HEK293 (cell line): Measurements from ENCODE around the gene KCNMB1.

Source experiments
- CTCF ChIA-PET: fragments of 350-600 bp; formaldehyde crosslinking; extraction: SDS; loops from one replicate; lab custom pipeline; 2021; ENCODE audit warnings: antibody characterized with exemption; lab: Yijun Ruan, JAX
- POLR2A ChIA-PET: fragments of 300-600 bp; formaldehyde crosslinking; extraction: SDS; loops from one replicate; lab custom pipeline; 2020; ENCODE audit warnings: antibody characterized with exemption, inconsistent platforms; lab: Yijun Ruan, JAX
- H3K27ac ChIP-seq: fragments of 200-500 bp; sonication (Bioruptor generic); 2 replicates; pipeline ENCODE4 v1.5.1; 2014; ENCODE audit warnings: low read depth, low read length, control low read depth, inconsistent platforms; ENCODE audit errors: extremely low read depth
- H3K36me3 ChIP-seq, 2 experiments: fragments of 200-500 bp in 1 of 2; sonication (Bioruptor generic) in 1 of 2; 1 replicate in 1 of 2; 2 replicates in 1 of 2; pipeline ENCODE4 v1.5.1; 2014 to 2017; ENCODE audit warnings: inconsistent platforms in 2 of 2, low read length in 2 of 2; ENCODE audit not compliant: control insufficient read depth in 2 of 2, insufficient read depth in 1 of 2
- H3K4me1 ChIP-seq: fragments of 200-500 bp; sonication (Bioruptor generic); 2 replicates; pipeline ENCODE4 v1.5.1; 2014; ENCODE audit warnings: mild to moderate bottlenecking, low read length, inconsistent platforms; ENCODE audit not compliant: control insufficient read depth, insufficient read depth
- H3K4me3 ChIP-seq: 2 replicates; pipeline ENCODE4 v1.5.1; 2011; ENCODE audit warnings: low read depth, mild to moderate bottlenecking, control low read depth, low read length, moderate library complexity
- H3K9me3 ChIP-seq: fragments of 200-500 bp; sonication (Bioruptor generic); 2 replicates; pipeline ENCODE4 v1.5.1; 2014; ENCODE audit warnings: low read depth, low read length, inconsistent platforms; ENCODE audit not compliant: control insufficient read depth, insufficient read depth
- EGR2 ChIP-seq: fragments of 450-650 bp; formaldehyde crosslinking; IDR thresholded peaks from 2 replicates; pipeline ENCODE4 v1.5.1; 2016; ENCODE audit warnings: low read depth, missing biosample characterization, missing genetic modification characterization
- KLF10 ChIP-seq: fragments of 450-650 bp; IDR thresholded peaks from 2 replicates; pipeline ENCODE4 v1.5.1; 2018; ENCODE audit warnings: missing biosample characterization, mild to moderate bottlenecking, missing genetic modification characterization
- KLF16 ChIP-seq: fragments of 450-650 bp; formaldehyde crosslinking; IDR thresholded peaks from 2 replicates; pipeline ENCODE4 v1.5.1; 2017; ENCODE audit warnings: missing biosample characterization, missing genetic modification characterization
- KLF8 ChIP-seq: fragments of 450-650 bp; formaldehyde crosslinking; IDR thresholded peaks from 2 replicates; pipeline ENCODE4 v1.5.1; 2016; ENCODE audit warnings: missing biosample characterization, missing genetic modification characterization
- YY1 ChIP-seq: fragments of 450-650 bp; formaldehyde crosslinking; IDR thresholded peaks from 2 replicates; pipeline ENCODE4 v1.5.1; 2018; ENCODE audit warnings: missing biosample characterization, missing genetic modification characterization
- ZFHX2 ChIP-seq: fragments of 450-650 bp; formaldehyde crosslinking; conservative IDR thresholded peaks from 2 replicates; pipeline ENCODE4 v1.5.1; 2016; ENCODE audit warnings: missing biosample characterization, missing genetic modification characterization
- ZNF555 ChIP-seq: fragments of 450-650 bp; formaldehyde crosslinking; conservative IDR thresholded peaks from 2 replicates; pipeline ENCODE4 v1.5.1; 2017; ENCODE audit warnings: missing biosample characterization, mild to moderate bottlenecking, missing genetic modification characterization, inconsistent platforms
- ZNF571 ChIP-seq: fragments of 450-650 bp; formaldehyde crosslinking; IDR thresholded peaks from 2 replicates; pipeline ENCODE4 v1.5.0; 2017; ENCODE audit warnings: missing biosample characterization, missing genetic modification characterization
- ZSCAN23 ChIP-seq: fragments of 450-650 bp; formaldehyde crosslinking; IDR thresholded peaks from 2 replicates; pipeline ENCODE4 v1.5.1; 2016; ENCODE audit warnings: missing biosample characterization, missing genetic modification characterization
- TF ChIP-seq, protein P1 (sequence below): fragments of 450-650 bp; formaldehyde crosslinking; IDR thresholded peaks from 2 replicates; pipeline ENCODE4 v1.5.1; 2017; ENCODE audit warnings: missing biosample characterization, missing genetic modification characterization

The KCNMB1 gene

DNA sequence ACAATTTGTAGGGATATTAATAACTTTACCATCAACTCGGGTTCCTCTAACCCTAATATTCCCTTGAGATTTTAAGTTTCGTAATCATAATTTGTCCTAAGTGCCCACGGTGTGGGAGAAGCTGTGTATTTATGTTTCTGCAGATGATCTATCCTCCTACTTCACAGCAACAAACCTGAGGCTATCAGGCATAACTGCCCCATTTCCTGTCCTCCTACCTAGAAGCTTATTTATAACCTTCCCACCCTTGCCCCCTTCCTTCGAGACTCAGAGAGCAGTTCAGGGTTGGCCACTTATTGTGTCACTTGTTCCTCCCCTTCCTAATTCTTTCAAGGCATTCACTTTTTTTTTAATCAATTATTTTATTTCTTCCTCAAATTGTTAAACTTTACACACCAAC lies 62.0 kb downstream of the KCNMB1 start:
- Histone ChIP-seq H3K4me3 (no peak overlapping the region), H3K27ac (no peak overlapping the region), H3K4me1 (no peaks in the 10 kb centered on the region), H3K9me3 (no peaks in the 10 kb centered on the region), H3K36me3 (no peaks in the 10 kb centered on the region)
- POLR2A ChIA-PET, result no interaction called here
- CTCF ChIA-PET, result no interaction called here
- TF ChIP-seq EGR2 (tag by site-specific recombination) (peak; percentile 94), ZNF571 (no peak), ZSCAN23 (no peak), ZNF555 (tag by site-specific recombination) (no peak), YY1 (tag by site-specific recombination) (no peak), ZFHX2 (peak; percentile 89), KLF10 (tag by site-specific recombination) (no peak), KLF8 (no peak), KLF16 (tag by site-specific recombination) (no peak)
- TF ChIP-seq, protein P1, sequence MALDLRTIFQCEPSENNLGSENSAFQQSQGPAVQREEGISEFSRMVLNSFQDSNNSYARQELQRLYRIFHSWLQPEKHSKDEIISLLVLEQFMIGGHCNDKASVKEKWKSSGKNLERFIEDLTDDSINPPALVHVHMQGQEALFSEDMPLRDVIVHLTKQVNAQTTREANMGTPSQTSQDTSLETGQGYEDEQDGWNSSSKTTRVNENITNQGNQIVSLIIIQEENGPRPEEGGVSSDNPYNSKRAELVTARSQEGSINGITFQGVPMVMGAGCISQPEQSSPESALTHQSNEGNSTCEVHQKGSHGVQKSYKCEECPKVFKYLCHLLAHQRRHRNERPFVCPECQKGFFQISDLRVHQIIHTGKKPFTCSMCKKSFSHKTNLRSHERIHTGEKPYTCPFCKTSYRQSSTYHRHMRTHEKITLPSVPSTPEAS (tag by site-specific recombination), result no peak
